Astrocyte (in vitro differentiated cells and primary cell): ENCODE results near the gene VAX1. TPM values are rescaled to one million over a fixed set of nuclear protein-coding genes. Genes with fewer than 3 reads are reported as not detected.

Source experiments
- DNase-seq: peaks from one replicate; pipeline ENCODE4 v3.0.0-alpha.2; 2010; ENCODE audit warnings: low read depth
- FAIRE-seq: peaks from 2 replicates; lab custom pipeline; 2011; peaks lifted over from hg19 to GRCh38; lab: Jason Lieb, UNC
- H2AFZ ChIP-seq: 2 replicates; pipeline ENCODE4 v1.6.0; 2012; ENCODE audit warnings: low read depth, low read length, inconsistent platforms
- H3K27ac ChIP-seq: 2 replicates; pipeline ENCODE4 v1.5.1; 2011; ENCODE audit warnings: low read depth, low read length, inconsistent platforms
- H3K27me3 ChIP-seq: 2 replicates; pipeline ENCODE4 v1.6.0; 2011; ENCODE audit warnings: low read length, inconsistent platforms; ENCODE audit not compliant: insufficient read depth
- H3K36me3 ChIP-seq: 2 replicates; pipeline ENCODE4 v1.5.1; 2011; ENCODE audit warnings: low read length, inconsistent platforms; ENCODE audit not compliant: insufficient read depth
- H3K4me1 ChIP-seq: 2 replicates; pipeline ENCODE4 v1.5.1; 2011; ENCODE audit warnings: low read length, inconsistent platforms; ENCODE audit not compliant: insufficient read depth
- H3K4me2 ChIP-seq: 2 replicates; pipeline ENCODE4 v1.6.0; 2012; ENCODE audit warnings: low read length, inconsistent platforms
- H3K4me3 ChIP-seq: 2 replicates; pipeline ENCODE4 v1.5.1; 2011; ENCODE audit warnings: low read depth, mild to moderate bottlenecking, low read length, inconsistent platforms; ENCODE audit not compliant: insufficient read depth
- H3K79me2 ChIP-seq: 2 replicates; pipeline ENCODE4 v1.6.0; 2012; ENCODE audit warnings: mild to moderate bottlenecking, low read length, inconsistent platforms; ENCODE audit not compliant: insufficient read depth
- H3K9ac ChIP-seq: 2 replicates; pipeline ENCODE4 v1.6.0; 2012; ENCODE audit warnings: mild to moderate bottlenecking, low read length, inconsistent platforms
- H3K9me3 ChIP-seq: 2 replicates; pipeline ENCODE4 v1.5.1; 2012; ENCODE audit warnings: low read depth, mild to moderate bottlenecking, low read length, inconsistent platforms; ENCODE audit not compliant: insufficient read depth
- H4K20me1 ChIP-seq: 2 replicates; pipeline ENCODE4 v1.6.0; 2012; ENCODE audit warnings: low read length, inconsistent platforms; ENCODE audit not compliant: insufficient read depth
- H3K27ac Mint-ChIP-seq: one replicate; pipeline ENCODE4 v1.8.0; 2021; ENCODE audit warnings: mild to moderate bottlenecking, mixed read lengths; ENCODE audit not compliant: unreplicated experiment
- H3K27me3 Mint-ChIP-seq: one replicate; pipeline ENCODE4 v1.8.0; 2021; ENCODE audit warnings: low read depth, mixed read lengths; ENCODE audit not compliant: unreplicated experiment
- H3K36me3 Mint-ChIP-seq: one replicate; pipeline ENCODE4 v1.8.0; 2021; ENCODE audit warnings: low read depth, mixed read lengths; ENCODE audit not compliant: unreplicated experiment
- H3K4me1 Mint-ChIP-seq: one replicate; pipeline ENCODE4 v1.8.0; 2021; ENCODE audit warnings: low read depth, mixed read lengths; ENCODE audit not compliant: unreplicated experiment
- H3K4me3 Mint-ChIP-seq: one replicate; pipeline ENCODE4 v1.8.0; 2021; ENCODE audit warnings: mild to moderate bottlenecking, moderate library complexity, mixed read lengths; ENCODE audit not compliant: unreplicated experiment
- H3K9me3 Mint-ChIP-seq: one replicate; pipeline ENCODE4 v1.8.0; 2021; ENCODE audit warnings: mild to moderate bottlenecking, mixed read lengths; ENCODE audit not compliant: unreplicated experiment
- EZH2 ChIP-seq: IDR thresholded peaks from 2 replicates; pipeline ENCODE4 v1.6.1; 2012; ENCODE audit warnings: mild to moderate bottlenecking, low read length, inconsistent platforms; ENCODE audit not compliant: insufficient read depth
- total RNA-seq: library from RNA; stranded (reverse); gene quantifications from 2 replicates; pipeline ENCODE4 v1.2.1, GENCODE V29; 2021
- TF ChIP-seq, protein P1 (sequence below): IDR thresholded peaks from 2 replicates; pipeline ENCODE4 v1.5.1; 2011; ENCODE audit warnings: low read depth, mild to moderate bottlenecking, inconsistent platforms, low read length, moderate library complexity; ENCODE audit not compliant: insufficient read depth

Gene VAX1
- total RNA-seq, 1 donor from 2014 or later: 0.34 TPM

DNA sequence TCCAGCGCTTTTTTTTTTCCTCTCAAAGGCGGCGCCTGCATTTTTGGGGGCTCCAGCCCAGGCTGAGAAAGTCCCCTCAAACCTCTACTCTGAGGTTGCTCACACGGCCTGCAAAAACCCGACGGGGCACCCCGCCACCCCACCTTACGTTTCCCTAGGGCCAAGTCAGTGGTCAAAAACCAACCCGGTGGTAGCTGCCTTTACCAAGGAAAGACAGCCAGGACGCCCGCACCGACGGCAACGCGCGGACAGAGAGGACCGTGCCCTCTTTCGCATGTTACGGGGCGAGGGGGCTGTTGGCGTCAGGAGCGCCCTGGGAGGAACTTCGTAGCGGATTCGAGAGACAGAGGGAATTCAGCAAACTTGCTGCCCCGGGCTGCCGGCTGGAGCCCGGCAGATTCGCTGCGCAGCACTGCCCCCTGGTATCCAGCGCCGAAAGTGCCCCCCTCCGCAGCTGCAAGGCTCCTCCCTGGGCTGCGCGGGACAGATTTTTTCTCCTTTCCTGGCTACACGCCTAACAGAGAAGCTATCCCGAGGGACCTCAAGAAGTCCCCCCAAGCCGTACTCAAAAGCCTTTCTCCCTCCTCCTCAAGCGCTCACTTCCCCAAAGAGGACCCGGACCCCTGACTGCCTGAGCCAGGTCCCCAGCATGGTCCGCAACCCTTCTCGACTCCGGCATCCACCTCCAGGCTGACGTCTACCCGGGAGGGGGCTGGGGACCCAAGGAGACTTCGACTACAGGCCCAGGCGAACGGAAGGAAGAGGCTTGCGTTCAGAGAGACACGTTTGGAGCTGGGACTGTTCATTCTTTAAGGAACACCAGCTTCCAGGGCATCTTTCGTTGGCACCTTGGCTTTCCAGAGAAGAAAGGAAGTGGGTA is 27.7 kb upstream of the VAX1 start:
- peaks cover 8% of the 10 kb centered on the region for H3K4me1 ChIP-seq
- Mint-ChIP-seq H3K4me3 (no peak overlapping the region), H3K9me3 (peaks cover 22% of the 10 kb centered on the region), H3K36me3 (peaks cover 3% of the 10 kb centered on the region), H3K27ac (no peak overlapping the region), H3K27me3 (peaks cover 81% of the 10 kb centered on the region), H3K4me1 (peaks cover 2% of the 10 kb centered on the region)
- peaks cover 88% of the 10 kb centered on the region for H3K27me3 ChIP-seq
- H3K36me3 ChIP-seq: no peaks in the 10 kb centered on the region
- H3K27ac ChIP-seq: no peak overlapping the region
- peak; percentile 18 for DNase-seq
- no peak for FAIRE-seq
- H4K20me1 ChIP-seq: peaks cover 4% of the 10 kb centered on the region
- peaks cover 2% of the 10 kb centered on the region for H3K9me3 ChIP-seq
- TF ChIP-seq, protein P1, sequence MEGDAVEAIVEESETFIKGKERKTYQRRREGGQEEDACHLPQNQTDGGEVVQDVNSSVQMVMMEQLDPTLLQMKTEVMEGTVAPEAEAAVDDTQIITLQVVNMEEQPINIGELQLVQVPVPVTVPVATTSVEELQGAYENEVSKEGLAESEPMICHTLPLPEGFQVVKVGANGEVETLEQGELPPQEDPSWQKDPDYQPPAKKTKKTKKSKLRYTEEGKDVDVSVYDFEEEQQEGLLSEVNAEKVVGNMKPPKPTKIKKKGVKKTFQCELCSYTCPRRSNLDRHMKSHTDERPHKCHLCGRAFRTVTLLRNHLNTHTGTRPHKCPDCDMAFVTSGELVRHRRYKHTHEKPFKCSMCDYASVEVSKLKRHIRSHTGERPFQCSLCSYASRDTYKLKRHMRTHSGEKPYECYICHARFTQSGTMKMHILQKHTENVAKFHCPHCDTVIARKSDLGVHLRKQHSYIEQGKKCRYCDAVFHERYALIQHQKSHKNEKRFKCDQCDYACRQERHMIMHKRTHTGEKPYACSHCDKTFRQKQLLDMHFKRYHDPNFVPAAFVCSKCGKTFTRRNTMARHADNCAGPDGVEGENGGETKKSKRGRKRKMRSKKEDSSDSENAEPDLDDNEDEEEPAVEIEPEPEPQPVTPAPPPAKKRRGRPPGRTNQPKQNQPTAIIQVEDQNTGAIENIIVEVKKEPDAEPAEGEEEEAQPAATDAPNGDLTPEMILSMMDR: peak; percentile 46
- TF ChIP-seq EZH2: peak; percentile 77
- H2AFZ ChIP-seq: peak overlapping the region; percentile 79
- H3K4me3 ChIP-seq: no peak overlapping the region
- H3K4me2 ChIP-seq: peak overlapping the region; percentile 77
- H3K9ac ChIP-seq: no peak overlapping the region
- no peaks in the 10 kb centered on the region for H3K79me2 ChIP-seq

DNA sequence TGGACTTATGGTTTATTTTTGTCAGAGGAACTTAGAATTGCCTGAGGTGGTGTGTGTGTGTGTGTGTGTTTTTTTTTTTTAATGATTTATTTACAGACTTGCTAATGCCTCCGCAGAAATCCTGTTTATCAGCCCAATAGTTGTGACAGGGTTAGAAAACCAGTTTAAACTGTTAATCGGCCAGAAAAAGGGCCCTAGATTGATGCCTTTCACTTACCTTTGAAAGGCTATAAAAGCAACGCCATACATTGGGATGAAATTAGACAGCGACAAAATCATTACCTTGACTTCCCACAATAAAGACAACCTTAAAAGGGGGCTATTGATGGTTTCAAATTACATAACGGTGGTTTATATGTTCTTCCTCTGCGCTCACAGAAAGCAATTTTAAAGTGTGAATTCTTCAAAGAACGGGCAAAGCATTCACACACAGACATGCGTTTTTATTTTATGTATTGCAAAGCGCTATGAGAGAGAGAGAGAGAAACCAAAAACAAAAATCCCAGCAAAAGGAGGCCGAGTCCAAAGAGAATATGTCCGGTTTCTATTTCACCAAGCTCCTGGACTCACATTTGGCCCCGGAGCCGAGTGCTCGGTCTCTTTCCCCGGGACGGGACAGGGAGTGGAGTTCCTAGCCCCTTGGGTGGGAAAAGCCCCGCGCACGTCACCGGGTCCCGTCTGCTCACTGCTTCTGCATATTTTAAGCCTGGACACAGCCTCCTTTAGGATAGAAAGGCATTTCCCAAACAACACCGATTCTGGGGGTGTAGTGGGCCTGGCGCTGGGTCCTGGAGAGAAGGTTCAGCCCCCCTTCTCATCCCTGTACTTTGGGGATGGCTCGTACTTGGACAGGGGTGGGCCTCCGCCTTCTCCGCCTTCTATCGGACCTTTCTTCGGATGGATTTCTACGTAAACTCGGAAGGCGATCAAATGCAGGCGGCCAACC is 26.8 kb upstream of the VAX1 start:
- Mint-ChIP-seq H3K27ac (peak overlapping the region; percentile 34), H3K9me3 (peaks cover 18% of the 10 kb centered on the region), H3K36me3 (peaks cover 3% of the 10 kb centered on the region), H3K27me3 (peaks cover 81% of the 10 kb centered on the region), H3K4me3 (no peak overlapping the region), H3K4me1 (peaks cover 2% of the 10 kb centered on the region)
- DNase-seq (no peak), FAIRE-seq (no peak)
- H3K4me1 ChIP-seq: peaks cover 5% of the 10 kb centered on the region
- H3K9me3 ChIP-seq: peaks cover 2% of the 10 kb centered on the region
- H3K79me2 ChIP-seq: no peaks in the 10 kb centered on the region
- no peak overlapping the region for H3K9ac ChIP-seq
- no peak overlapping the region for H3K27ac ChIP-seq
- no peaks in the 10 kb centered on the region for H3K36me3 ChIP-seq
- H3K27me3 ChIP-seq: peaks cover 88% of the 10 kb centered on the region
- peaks cover 4% of the 10 kb centered on the region for H4K20me1 ChIP-seq
- TF ChIP-seq, protein P1: no peak
- peak; percentile 28 for TF ChIP-seq EZH2
- peak overlapping the region; percentile 33 for H2AFZ ChIP-seq
- peak overlapping the region; percentile 77 for H3K4me2 ChIP-seq
- H3K4me3 ChIP-seq: no peak overlapping the region
